Measurements from ENCODE around the gene GIGYF2.

The GIGYF2 gene

GRCh38 chr2:232829988-232830387, 132.9 kb downstream of the GIGYF2 start:
- DNase-seq (ENCODE audit: insufficient read length, low spot score) = no peak
- TF ChIP-seq, protein P1, sequence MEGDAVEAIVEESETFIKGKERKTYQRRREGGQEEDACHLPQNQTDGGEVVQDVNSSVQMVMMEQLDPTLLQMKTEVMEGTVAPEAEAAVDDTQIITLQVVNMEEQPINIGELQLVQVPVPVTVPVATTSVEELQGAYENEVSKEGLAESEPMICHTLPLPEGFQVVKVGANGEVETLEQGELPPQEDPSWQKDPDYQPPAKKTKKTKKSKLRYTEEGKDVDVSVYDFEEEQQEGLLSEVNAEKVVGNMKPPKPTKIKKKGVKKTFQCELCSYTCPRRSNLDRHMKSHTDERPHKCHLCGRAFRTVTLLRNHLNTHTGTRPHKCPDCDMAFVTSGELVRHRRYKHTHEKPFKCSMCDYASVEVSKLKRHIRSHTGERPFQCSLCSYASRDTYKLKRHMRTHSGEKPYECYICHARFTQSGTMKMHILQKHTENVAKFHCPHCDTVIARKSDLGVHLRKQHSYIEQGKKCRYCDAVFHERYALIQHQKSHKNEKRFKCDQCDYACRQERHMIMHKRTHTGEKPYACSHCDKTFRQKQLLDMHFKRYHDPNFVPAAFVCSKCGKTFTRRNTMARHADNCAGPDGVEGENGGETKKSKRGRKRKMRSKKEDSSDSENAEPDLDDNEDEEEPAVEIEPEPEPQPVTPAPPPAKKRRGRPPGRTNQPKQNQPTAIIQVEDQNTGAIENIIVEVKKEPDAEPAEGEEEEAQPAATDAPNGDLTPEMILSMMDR (IDR thresholded peaks at IDR 0.05; ENCODE audit: insufficient read depth, missing control alignments) = no peak
- no peak for FAIRE-seq

- no peak for DNase-seq (ENCODE audit: insufficient read length, low spot score)
- TF ChIP-seq, protein P1 (IDR thresholded peaks at IDR 0.05; ENCODE audit: insufficient read depth, missing control alignments) = no peak
- no peak for FAIRE-seq
Observed at GRCh38 chr2:232831496-232831895, 134.4 kb downstream of the GIGYF2 start.

DNA sequence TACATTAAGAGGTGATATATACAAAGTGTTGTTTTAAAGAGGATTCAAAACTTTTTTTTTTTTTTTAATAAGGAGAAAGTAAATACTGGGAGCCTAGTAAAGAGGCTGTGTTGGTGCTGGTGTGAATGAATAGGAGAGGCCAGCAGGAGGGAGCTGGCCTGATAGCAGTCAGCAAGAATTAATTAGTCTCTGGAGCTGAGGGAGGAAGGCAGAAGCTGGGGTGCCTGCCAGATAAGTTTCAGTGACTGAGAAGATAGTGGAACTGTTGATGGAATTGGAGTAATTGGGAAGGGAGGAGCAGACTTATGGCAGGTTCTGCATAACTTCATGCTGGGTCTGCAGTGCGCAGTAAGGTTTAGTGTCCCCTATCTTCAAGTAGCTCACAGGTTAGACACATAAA, 136.7 kb downstream of the GIGYF2 start:
- TF ChIP-seq, protein P1 (IDR thresholded peaks at IDR 0.05; ENCODE audit: insufficient read depth, missing control alignments) = no peak
- DNase-seq (ENCODE audit: insufficient read length, low spot score) (no peak), FAIRE-seq (no peak)

DNA sequence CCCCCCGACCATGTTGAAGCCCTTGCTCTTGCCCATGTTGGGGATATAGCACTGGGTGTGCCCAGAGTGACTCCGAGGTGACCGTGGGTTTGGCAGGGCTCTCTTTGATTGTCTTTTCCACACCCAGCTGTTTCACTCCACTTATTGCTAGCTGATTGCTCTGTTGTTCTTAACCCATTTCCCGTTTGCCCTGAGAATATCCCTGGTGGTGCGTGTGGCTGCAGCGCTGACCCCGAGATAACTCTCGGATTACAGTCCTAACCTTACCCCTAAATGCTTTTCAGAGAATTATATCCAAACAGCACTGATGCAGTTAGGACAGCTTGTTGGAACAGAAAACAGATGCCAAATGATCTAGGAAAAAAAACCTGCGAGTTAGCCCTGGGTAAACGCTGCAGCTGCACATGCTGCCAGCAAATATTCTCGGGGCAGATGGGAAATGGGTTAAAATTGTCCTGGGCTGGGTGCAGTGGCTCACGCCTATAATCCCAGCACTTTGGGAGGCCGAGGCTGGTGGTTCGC, 138.6 kb downstream of the GIGYF2 start:
- TF ChIP-seq, protein P1 (IDR thresholded peaks at IDR 0.05; ENCODE audit: insufficient read depth, missing control alignments) = no peak
- no peak for FAIRE-seq
- DNase-seq (ENCODE audit: insufficient read length, low spot score) = no peak

- TF ChIP-seq, protein P1 (IDR thresholded peaks at IDR 0.05; ENCODE audit: insufficient read depth, missing control alignments) = no peak
- FAIRE-seq (no peak), DNase-seq (ENCODE audit: insufficient read length, low spot score) (no peak)
Observed at GRCh38 chr2:232836934-232837333, 139.8 kb downstream of the GIGYF2 start.

- TF ChIP-seq, protein P1 (IDR thresholded peaks at IDR 0.05; ENCODE audit: insufficient read depth, missing control alignments) = no peak
- no peak for DNase-seq (ENCODE audit: insufficient read length, low spot score)
- no peak for FAIRE-seq
Observed at GRCh38 chr2:232838406-232838874, 141.3 kb downstream of the GIGYF2 start.

DNA sequence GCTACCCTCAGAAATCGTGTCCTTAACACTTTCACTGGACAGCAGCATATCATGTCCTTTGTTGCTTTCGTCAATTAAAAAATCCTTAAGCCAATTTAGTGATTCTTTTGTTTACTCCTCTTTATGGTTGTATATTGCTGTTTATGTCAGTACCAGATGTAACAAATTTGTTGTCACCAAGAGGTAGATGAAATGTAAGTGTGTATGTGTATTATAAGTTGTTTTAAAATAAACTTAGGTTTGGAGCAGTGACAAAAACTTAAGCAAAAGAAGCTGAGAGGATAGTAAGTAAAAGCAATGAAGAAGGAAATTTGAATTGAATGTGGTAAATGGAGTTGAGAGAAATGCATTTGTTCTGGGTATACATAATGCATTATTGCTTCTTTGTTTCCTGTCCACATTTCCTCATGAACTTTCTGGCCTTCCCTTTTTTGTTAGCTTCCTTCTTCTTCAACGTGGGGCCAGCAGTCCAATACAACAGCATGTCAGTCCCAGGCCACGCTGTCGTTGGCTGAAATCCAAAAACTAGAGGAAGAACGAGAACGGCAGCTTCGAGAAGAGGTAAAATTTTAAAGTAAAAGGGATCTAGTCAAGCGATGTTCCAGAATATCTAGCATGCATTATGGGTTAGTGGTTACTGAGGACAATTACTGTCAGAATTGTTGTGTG, 142.4 kb downstream of the GIGYF2 start:
- TF ChIP-seq, protein P1 (IDR thresholded peaks at IDR 0.05; ENCODE audit: insufficient read depth, missing control alignments) = no peak
- DNase-seq (ENCODE audit: insufficient read length, low spot score) (no peak), FAIRE-seq (peak; percentile 25)

All from D721Med (cell line).